ENCODE measurements around the gene PLSCR1. TPM values are rescaled to one million over a fixed set of nuclear protein-coding genes. Genes with fewer than 3 reads are reported as not detected.

Gene PLSCR1
- total RNA-seq, 2 donors from 2014 or later: 189 to 250 TPM

DNA sequence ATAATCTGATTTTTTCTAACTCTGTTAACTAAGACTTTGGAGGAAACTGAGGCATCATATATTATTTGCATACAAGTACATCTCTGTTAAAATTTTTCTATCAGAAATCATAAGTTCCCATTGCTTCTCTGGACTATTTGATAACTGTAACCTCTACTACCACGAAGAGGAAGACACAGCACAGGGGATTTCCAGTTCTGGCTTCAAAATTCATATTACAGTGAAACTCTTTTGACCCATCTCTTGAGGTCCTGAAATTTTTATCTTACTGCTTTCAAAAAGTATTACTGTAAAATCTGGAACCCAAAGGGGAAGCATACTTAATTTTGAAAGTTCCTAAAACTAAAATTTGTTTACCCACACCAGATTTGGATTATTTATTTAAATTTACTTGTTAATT, 4.2 kb downstream of the PLSCR1 start:
- Histone ChIP-seq H3K4me3 (ENCODE audit: low read length) (peak overlapping the region; percentile 95), H3K27ac (ENCODE audit: low read depth, low read length) (no peak overlapping the region), H3K36me3 (ENCODE audit: control insufficient read depth, insufficient read depth, low read length) (peaks cover 69% of the 10 kb centered on the region), H3K9ac (ENCODE audit: extremely low read depth, low read length, poor library complexity, severe bottlenecking) (no peak overlapping the region), H3K9me3 (ENCODE audit: control insufficient read depth, low read length) (peaks cover 42% of the 10 kb centered on the region), H3K27me3 (ENCODE audit: control insufficient read depth, insufficient read depth, low read length, poor library complexity, severe bottlenecking) (no peaks in the 10 kb centered on the region), H3K4me1 (ENCODE audit: control insufficient read depth, insufficient read depth, low read length) (peaks cover 9% of the 10 kb centered on the region)
- no peak overlapping the region for H3K4me3 Mint-ChIP-seq
- no peak for TF ChIP-seq CTCF (conservative IDR thresholded peaks at IDR 0.05)
- H3K27me3 Mint-ChIP-seq (ENCODE audit: insufficient read depth): no peaks in the 10 kb centered on the region
- H3K4me1 Mint-ChIP-seq: peaks cover 36% of the 10 kb centered on the region
- no peak overlapping the region for H3K27ac Mint-ChIP-seq
- no peak for DNase-seq
- WGBS, 2 experiments (ENCODE audit: insufficient coverage in 1 of 2, insufficient read length in 1 of 2): 93 to 96% methylated on average over 1 of the region's 1 CpG
- peaks cover 64% of the 10 kb centered on the region for H3K36me3 Mint-ChIP-seq (ENCODE audit: low read depth)
- peaks cover 20% of the 10 kb centered on the region for H3K9me3 Mint-ChIP-seq

- no peak for DNase-seq
- Histone ChIP-seq H3K4me3 (ENCODE audit: low read length) (peak overlapping the region; percentile 95), H3K4me1 (ENCODE audit: control insufficient read depth, insufficient read depth, low read length) (peaks cover 9% of the 10 kb centered on the region), H3K9ac (ENCODE audit: extremely low read depth, low read length, poor library complexity, severe bottlenecking) (no peak overlapping the region), H3K36me3 (ENCODE audit: control insufficient read depth, insufficient read depth, low read length) (peaks cover 76% of the 10 kb centered on the region), H3K27me3 (ENCODE audit: control insufficient read depth, insufficient read depth, low read length, poor library complexity, severe bottlenecking) (no peaks in the 10 kb centered on the region), H3K27ac (ENCODE audit: low read depth, low read length) (no peak overlapping the region), H3K9me3 (ENCODE audit: control insufficient read depth, low read length) (peaks cover 42% of the 10 kb centered on the region)
- H3K36me3 Mint-ChIP-seq (ENCODE audit: low read depth): peaks cover 71% of the 10 kb centered on the region
- peaks cover 20% of the 10 kb centered on the region for H3K9me3 Mint-ChIP-seq
- peaks cover 42% of the 10 kb centered on the region for H3K4me1 Mint-ChIP-seq
- no peak for TF ChIP-seq CTCF (conservative IDR thresholded peaks at IDR 0.05)
- no peak overlapping the region for H3K27ac Mint-ChIP-seq
- no peak overlapping the region for H3K4me3 Mint-ChIP-seq
- H3K27me3 Mint-ChIP-seq (ENCODE audit: insufficient read depth): no peaks in the 10 kb centered on the region
- WGBS, 2 experiments (ENCODE audit: insufficient coverage in 1 of 2, insufficient read length in 1 of 2): 94 to 100% methylated on average over 1 to 3 of the region's 3 CpGs
Observed at GRCh38 chr3:146539315-146539714, 5.1 kb downstream of the PLSCR1 start.

DNA sequence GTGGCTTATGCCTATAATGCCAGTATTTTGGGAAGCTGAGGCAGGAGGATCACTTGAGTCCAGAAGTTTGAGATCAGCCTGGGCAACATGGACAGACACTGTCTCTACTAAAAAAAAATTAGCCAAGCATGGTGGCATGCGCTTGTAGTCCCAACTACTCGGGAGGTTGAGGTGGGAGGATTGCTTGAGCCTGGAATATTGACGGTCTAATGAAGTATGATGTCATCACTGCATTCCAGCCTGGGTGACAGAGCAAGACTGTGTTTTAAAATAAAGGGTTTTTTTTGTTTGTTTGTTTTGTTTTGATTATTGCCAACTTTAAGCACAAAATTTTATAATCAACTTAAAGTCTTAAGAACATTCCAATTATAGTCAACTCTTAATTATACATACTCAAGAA, 6.8 kb downstream of the PLSCR1 start:
- Histone ChIP-seq H3K36me3 (ENCODE audit: control insufficient read depth, insufficient read depth, low read length) (peaks cover 93% of the 10 kb centered on the region), H3K4me1 (ENCODE audit: control insufficient read depth, insufficient read depth, low read length) (peaks cover 9% of the 10 kb centered on the region), H3K27me3 (ENCODE audit: control insufficient read depth, insufficient read depth, low read length, poor library complexity, severe bottlenecking) (no peaks in the 10 kb centered on the region), H3K4me3 (ENCODE audit: low read length) (peak overlapping the region; percentile 74), H3K27ac (ENCODE audit: low read depth, low read length) (no peak overlapping the region), H3K9me3 (ENCODE audit: control insufficient read depth, low read length) (peaks cover 42% of the 10 kb centered on the region), H3K9ac (ENCODE audit: extremely low read depth, low read length, poor library complexity, severe bottlenecking) (no peak overlapping the region)
- no peaks in the 10 kb centered on the region for H3K27me3 Mint-ChIP-seq (ENCODE audit: insufficient read depth)
- peaks cover 77% of the 10 kb centered on the region for H3K36me3 Mint-ChIP-seq (ENCODE audit: low read depth)
- H3K4me1 Mint-ChIP-seq: peaks cover 43% of the 10 kb centered on the region
- H3K9me3 Mint-ChIP-seq: peaks cover 20% of the 10 kb centered on the region
- no peak for TF ChIP-seq CTCF (conservative IDR thresholded peaks at IDR 0.05)
- peak overlapping the region; percentile 8 for H3K4me3 Mint-ChIP-seq
- peak overlapping the region; percentile 56 for H3K27ac Mint-ChIP-seq
- 97% methylated on average over 3 of the region's 3 CpGs; no CpG with 5 or more reads in 1 of the 2 experiments for WGBS, 2 experiments (ENCODE audit: insufficient coverage in 1 of 2, insufficient read length in 1 of 2)
- DNase-seq: no peak

Measured in endodermal cell (in vitro differentiated cells).